SU-DHL-6 (cell line): ENCODE results near the gene PTPRE.

Source experiments
- H2AFZ ChIP-seq: fragments of 200-600 bp; sonication (generic); 2 replicates; pipeline ENCODE4 v1.6.1; 2014; ENCODE audit warnings: low read depth, mild to moderate bottlenecking, moderate library complexity, mixed read lengths, antibody characterized with exemption, low read length; ENCODE audit not compliant: severe bottlenecking
- H3F3A ChIP-seq: fragments of 200-600 bp; shearing (Covaris generic); 2 replicates; pipeline ENCODE4 v1.6.0; 2016; ENCODE audit warnings: antibody characterized with exemption, mild to moderate bottlenecking; ENCODE audit not compliant: insufficient read depth
- H3K27ac ChIP-seq: fragments of 200-600 bp; sonication (generic); 2 replicates; pipeline ENCODE4 v1.5.1; 2016; ENCODE audit warnings: low read depth, mild to moderate bottlenecking, low read length, moderate library complexity, mixed read lengths
- H3K27me3 ChIP-seq: fragments of 200-600 bp; sonication (generic), shearing (Covaris generic); 2 replicates; pipeline ENCODE4 v1.6.0; 2014; ENCODE audit warnings: mild to moderate bottlenecking, low read length
- H3K36me3 ChIP-seq: fragments of 200-600 bp; sonication (generic); 2 replicates; pipeline ENCODE4 v1.6.1; 2014; ENCODE audit warnings: mild to moderate bottlenecking, low read length, mixed read lengths
- H3K4me2 ChIP-seq: fragments of 300-600, 200-600 bp; shearing (Covaris generic), sonication (generic); 2 replicates; pipeline ENCODE4 v1.6.0; 2014; ENCODE audit warnings: low read length, low read depth, mild to moderate bottlenecking; ENCODE audit not compliant: poor library complexity, severe bottlenecking
- H3K4me3 ChIP-seq: fragments of 200-600 bp; sonication (generic); 2 replicates; pipeline ENCODE4 v1.5.1; 2014; ENCODE audit warnings: antibody characterized with exemption, low read length, mild to moderate bottlenecking, mixed read lengths; ENCODE audit not compliant: insufficient read depth, poor library complexity, severe bottlenecking
- H3K79me2 ChIP-seq: fragments of 200-600 bp; sonication (generic); 2 replicates; pipeline ENCODE4 v1.6.1; 2014; ENCODE audit warnings: mild to moderate bottlenecking, low read length, moderate library complexity; ENCODE audit not compliant: insufficient read depth
- H3K9ac ChIP-seq: fragments of 200-600 bp; sonication (generic); 2 replicates; pipeline ENCODE4 v1.7.0; 2014; ENCODE audit warnings: mild to moderate bottlenecking, low read length
- H3K9me2 ChIP-seq: fragments of 200-600 bp; sonication (generic); replicated peaks from 2 replicates; pipeline ENCODE4 v1.6.1; 2014; ENCODE audit warnings: low read length; ENCODE audit not compliant: insufficient read depth
- H3K9me3 ChIP-seq: fragments of 200-600 bp; sonication (generic); 2 replicates; pipeline ENCODE4 v1.6.1; 2014; ENCODE audit warnings: low read length, mixed read lengths; ENCODE audit not compliant: insufficient read depth
- H4K20me1 ChIP-seq: fragments of 200-600 bp; sonication (generic); 2 replicates; pipeline ENCODE4 v1.6.1; 2014; ENCODE audit warnings: low read depth, mild to moderate bottlenecking, antibody characterized with exemption, low read length, moderate library complexity, mixed read lengths
- EZH2phosphoT487 ChIP-seq: fragments of 200-600 bp; sonication (generic), shearing (Covaris generic); conservative IDR thresholded peaks from 2 replicates; pipeline ENCODE4 v1.6.1; 2018; ENCODE audit warnings: mild to moderate bottlenecking, antibody characterized with exemption, low read length, moderate library complexity, mixed read lengths
- TF ChIP-seq, protein P1 (sequence below): fragments of 200-600 bp; sonication (generic); IDR thresholded peaks from one replicate; pipeline ENCODE4 v1.5.1; 2017; ENCODE audit warnings: antibody characterized with exemption, mild to moderate bottlenecking, low read length, moderate library complexity; ENCODE audit not compliant: insufficient read depth, poor library complexity, severe bottlenecking

The PTPRE gene

GRCh38 chr10:128050121-128050516, 143.2 kb downstream of the PTPRE start:
- Histone ChIP-seq H3K9ac (no peak overlapping the region), H3K79me2 (no peaks in the 10 kb centered on the region), H2AFZ (no peak overlapping the region), H3K9me2 (no peaks in the 10 kb centered on the region), H3K36me3 (no peaks in the 10 kb centered on the region), H4K20me1 (no peaks in the 10 kb centered on the region), H3K9me3 (no peaks in the 10 kb centered on the region), H3K4me2 (no peak overlapping the region), H3K27me3 (no peaks in the 10 kb centered on the region), H3K27ac (no peak overlapping the region), H3K4me3 (no peak overlapping the region), H3F3A (peaks cover 5% of the 10 kb centered on the region; the same call in 1 of the 2 replicates)
- TF ChIP-seq, protein P1, sequence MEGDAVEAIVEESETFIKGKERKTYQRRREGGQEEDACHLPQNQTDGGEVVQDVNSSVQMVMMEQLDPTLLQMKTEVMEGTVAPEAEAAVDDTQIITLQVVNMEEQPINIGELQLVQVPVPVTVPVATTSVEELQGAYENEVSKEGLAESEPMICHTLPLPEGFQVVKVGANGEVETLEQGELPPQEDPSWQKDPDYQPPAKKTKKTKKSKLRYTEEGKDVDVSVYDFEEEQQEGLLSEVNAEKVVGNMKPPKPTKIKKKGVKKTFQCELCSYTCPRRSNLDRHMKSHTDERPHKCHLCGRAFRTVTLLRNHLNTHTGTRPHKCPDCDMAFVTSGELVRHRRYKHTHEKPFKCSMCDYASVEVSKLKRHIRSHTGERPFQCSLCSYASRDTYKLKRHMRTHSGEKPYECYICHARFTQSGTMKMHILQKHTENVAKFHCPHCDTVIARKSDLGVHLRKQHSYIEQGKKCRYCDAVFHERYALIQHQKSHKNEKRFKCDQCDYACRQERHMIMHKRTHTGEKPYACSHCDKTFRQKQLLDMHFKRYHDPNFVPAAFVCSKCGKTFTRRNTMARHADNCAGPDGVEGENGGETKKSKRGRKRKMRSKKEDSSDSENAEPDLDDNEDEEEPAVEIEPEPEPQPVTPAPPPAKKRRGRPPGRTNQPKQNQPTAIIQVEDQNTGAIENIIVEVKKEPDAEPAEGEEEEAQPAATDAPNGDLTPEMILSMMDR, result no peak
- no peak for TF ChIP-seq EZH2phosphoT487

DNA sequence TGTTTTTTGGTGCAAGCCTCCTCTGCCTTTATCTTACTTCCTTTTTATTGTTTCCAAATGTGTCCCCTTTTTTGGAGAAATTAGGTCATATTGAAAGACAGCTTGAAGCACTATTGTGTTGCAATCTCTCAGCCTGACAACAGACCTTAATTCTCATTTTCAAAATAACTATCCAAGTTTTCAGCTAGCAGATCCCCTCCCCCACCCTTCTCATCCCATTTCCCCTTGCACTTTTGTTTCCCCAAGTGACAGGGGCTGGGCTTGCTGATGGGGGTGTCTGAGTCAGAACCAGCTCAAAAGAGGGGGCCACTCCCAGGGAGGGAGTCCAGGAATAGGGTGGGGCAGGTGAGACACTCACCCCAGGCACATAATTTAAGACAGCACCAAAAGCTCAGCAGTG, 144.0 kb downstream of the PTPRE start:
- Histone ChIP-seq H3K27ac (no peak overlapping the region), H3K4me3 (no peak overlapping the region), H3F3A (peaks cover 5% of the 10 kb centered on the region; the same call in 1 of the 2 replicates), H3K9me2 (no peaks in the 10 kb centered on the region), H3K9ac (no peak overlapping the region), H3K27me3 (no peaks in the 10 kb centered on the region), H3K4me2 (no peak overlapping the region), H3K36me3 (no peaks in the 10 kb centered on the region), H3K9me3 (no peaks in the 10 kb centered on the region), H2AFZ (no peak overlapping the region), H3K79me2 (no peaks in the 10 kb centered on the region), H4K20me1 (no peaks in the 10 kb centered on the region)
- TF ChIP-seq, protein P1, result no peak
- TF ChIP-seq EZH2phosphoT487, result no peak

- Histone ChIP-seq H3K4me2 (no peak overlapping the region), H3K9me3 (no peaks in the 10 kb centered on the region), H2AFZ (no peak overlapping the region), H3K4me3 (no peak overlapping the region), H3K27ac (no peak overlapping the region), H4K20me1 (no peaks in the 10 kb centered on the region), H3K36me3 (no peaks in the 10 kb centered on the region), H3K9me2 (no peaks in the 10 kb centered on the region), H3F3A (peaks cover 5% of the 10 kb centered on the region; the same call in 1 of the 2 replicates), H3K79me2 (no peaks in the 10 kb centered on the region), H3K9ac (no peak overlapping the region), H3K27me3 (no peaks in the 10 kb centered on the region)
- TF ChIP-seq EZH2phosphoT487, result no peak
- TF ChIP-seq, protein P1, result no peak
Measured at GRCh38 chr10:128051548-128051947, 144.6 kb downstream of the PTPRE start.

DNA sequence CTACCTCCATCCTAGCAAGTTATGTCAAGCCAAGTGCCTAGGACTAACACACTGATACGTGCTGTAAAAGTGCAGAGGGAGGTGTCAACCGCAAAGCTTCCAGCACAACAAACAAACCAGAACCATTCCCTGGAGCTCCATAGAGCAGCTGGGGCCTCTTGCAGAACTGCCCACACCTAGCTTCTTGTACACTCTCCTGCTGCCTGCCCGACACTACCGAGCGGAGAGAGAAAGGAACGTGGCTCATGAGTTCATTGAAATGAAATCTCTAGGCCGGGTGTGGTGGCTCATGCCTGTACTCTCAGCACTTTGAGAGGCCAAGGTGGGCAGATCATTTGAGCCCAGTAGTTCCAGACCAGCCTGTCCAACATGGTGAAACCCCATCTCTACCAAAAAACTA, 145.8 kb downstream of the PTPRE start:
- no peaks in the 10 kb centered on the region for H3K36me3 ChIP-seq
- H3K27ac ChIP-seq, result no peak overlapping the region
- H3K27me3 ChIP-seq, result no peaks in the 10 kb centered on the region

More for the DNA sequence above, 145.8 kb downstream of the PTPRE start:
- no peak for TF ChIP-seq EZH2phosphoT487
- TF ChIP-seq, protein P1, result no peak
- Histone ChIP-seq H3K9me3 (no peaks in the 10 kb centered on the region), H3F3A (peaks cover 5% of the 10 kb centered on the region; the same call in 1 of the 2 replicates), H3K4me2 (no peak overlapping the region), H3K9ac (no peak overlapping the region), H3K9me2 (no peaks in the 10 kb centered on the region), H3K79me2 (no peaks in the 10 kb centered on the region), H2AFZ (no peak overlapping the region), H4K20me1 (no peaks in the 10 kb centered on the region), H3K4me3 (no peak overlapping the region)
